ENCODE data around the gene DCLK1. TPM values are rescaled to one million over a fixed set of nuclear protein-coding genes. Genes with fewer than 3 reads are reported as not detected.
A peak's percentile ranks its signal among the peaks of the same experiment; 100 is the strongest.

Gene DCLK1
- total RNA-seq, 1 donor from 2014 or later = 22.6 TPM

DNA sequence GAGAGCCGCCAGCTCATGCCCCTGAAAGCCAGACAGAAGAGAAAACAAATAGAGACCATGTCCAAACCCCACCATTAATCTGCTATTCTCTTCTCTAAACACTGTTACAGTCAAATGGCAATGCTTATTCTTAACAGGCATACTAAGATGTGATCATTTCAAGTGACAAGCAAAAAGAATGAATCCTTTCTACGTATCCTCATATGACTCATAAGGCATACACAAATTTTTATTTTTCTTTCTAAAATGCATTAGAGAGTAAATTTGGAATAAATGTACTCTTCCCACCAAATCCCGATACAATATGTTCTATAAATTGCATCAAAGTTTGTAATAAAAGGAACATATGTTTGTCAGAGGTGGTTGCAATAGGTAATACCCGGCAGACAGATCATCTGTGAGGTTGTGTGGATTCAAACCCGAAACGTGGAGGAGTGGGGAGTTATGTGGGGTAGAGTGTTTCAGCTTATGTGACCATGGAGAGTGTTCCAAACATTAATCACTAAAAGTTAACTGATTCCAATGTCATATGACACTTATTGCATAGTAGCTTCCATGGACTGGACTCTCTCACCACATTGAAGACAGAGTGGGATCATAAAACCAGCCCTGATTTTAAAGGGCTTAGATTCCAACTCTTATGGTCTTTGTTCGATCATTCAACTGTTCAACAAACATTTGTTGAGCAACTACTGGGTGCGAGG is 213.1 kb downstream of the DCLK1 start:
- TF ChIP-seq, protein P1, sequence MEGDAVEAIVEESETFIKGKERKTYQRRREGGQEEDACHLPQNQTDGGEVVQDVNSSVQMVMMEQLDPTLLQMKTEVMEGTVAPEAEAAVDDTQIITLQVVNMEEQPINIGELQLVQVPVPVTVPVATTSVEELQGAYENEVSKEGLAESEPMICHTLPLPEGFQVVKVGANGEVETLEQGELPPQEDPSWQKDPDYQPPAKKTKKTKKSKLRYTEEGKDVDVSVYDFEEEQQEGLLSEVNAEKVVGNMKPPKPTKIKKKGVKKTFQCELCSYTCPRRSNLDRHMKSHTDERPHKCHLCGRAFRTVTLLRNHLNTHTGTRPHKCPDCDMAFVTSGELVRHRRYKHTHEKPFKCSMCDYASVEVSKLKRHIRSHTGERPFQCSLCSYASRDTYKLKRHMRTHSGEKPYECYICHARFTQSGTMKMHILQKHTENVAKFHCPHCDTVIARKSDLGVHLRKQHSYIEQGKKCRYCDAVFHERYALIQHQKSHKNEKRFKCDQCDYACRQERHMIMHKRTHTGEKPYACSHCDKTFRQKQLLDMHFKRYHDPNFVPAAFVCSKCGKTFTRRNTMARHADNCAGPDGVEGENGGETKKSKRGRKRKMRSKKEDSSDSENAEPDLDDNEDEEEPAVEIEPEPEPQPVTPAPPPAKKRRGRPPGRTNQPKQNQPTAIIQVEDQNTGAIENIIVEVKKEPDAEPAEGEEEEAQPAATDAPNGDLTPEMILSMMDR (IDR thresholded peaks at IDR 0.05) = no peak
- H3K4me3 ChIP-seq = peak overlapping the region; percentile 16 to 27
- no peaks in the 10 kb centered on the region for H3K27me3 ChIP-seq
- H3K9me3 ChIP-seq = no peaks in the 10 kb centered on the region
- no peaks in the 10 kb centered on the region for H3K36me3 ChIP-seq
- H3K4me1 ChIP-seq = no peaks in the 10 kb centered on the region
- no peak for DNase-seq (ENCODE audit: low spot score in 2 of 2)
- H3K27ac ChIP-seq = peak overlapping the region in 1 of 2 donors; percentile 0
- intact Hi-C loops (cut with DNase I) = no loop called here

DNA sequence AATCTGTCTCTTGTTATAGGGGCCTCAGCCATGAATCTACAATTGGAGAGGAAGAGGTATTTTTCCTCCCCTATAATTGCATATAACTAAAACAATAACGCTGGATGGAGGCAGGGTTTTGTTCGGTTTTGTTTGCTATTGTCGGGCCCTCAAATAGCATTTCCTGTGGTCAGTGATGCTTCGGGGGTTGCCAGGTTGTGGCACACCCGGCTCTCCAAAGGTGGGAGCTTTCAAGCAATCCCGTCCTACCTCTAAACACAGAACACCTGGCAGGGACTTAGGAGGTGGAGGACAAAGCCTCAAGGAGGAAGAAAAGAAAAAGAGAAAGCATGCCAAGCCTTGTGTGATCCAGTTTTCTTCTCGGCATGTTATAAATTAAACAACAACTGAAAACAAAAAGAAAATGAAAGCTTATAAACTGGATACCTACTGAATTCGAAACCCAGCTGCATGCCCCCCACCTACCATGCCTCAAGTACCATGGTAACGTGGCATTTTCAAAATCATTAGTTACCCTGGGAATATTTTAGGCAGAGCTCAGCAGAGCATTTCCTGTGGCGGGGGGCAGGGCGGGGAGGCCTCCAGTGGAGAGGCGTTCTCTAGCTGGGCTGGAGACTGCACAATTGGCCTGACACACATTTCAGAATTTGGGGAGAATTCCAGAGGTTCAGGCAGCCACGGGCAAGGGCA is 213.8 kb downstream of the DCLK1 start:
- TF ChIP-seq, protein P1 (IDR thresholded peaks at IDR 0.05) = no peak
- no peaks in the 10 kb centered on the region for H3K4me1 ChIP-seq
- no peak for DNase-seq (ENCODE audit: low spot score in 2 of 2)
- no peaks in the 10 kb centered on the region for H3K27me3 ChIP-seq
- no peaks in the 10 kb centered on the region for H3K9me3 ChIP-seq
- peak overlapping the region; percentile 16 to 27 for H3K4me3 ChIP-seq
- H3K36me3 ChIP-seq = no peaks in the 10 kb centered on the region
- intact Hi-C loops (cut with DNase I) = no loop called here
- peak overlapping the region in 1 of 2 donors; percentile 0 for H3K27ac ChIP-seq

DNA sequence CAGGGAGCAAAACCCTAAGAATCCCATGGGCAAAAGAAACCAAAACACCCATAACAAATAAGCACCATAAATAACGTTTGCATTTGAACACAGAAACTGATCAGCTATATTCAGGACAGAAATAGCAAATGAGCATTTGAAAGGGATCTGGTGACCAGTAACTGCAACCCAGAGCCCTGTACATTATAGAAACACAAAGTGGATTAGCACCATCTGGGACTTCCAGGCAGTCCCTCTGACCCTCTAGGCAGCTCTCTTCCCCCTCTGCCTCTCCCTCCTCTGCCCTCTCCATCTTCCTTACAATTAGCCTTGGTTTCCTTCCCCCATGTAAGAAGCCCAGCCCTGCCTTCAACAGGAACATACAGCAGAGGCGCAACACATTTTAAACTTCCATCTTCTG is 215.0 kb downstream of the DCLK1 start:
- Histone ChIP-seq H3K27ac (no peak overlapping the region), H3K27me3 (no peaks in the 10 kb centered on the region), H3K9me3 (no peaks in the 10 kb centered on the region), H3K4me1 (no peaks in the 10 kb centered on the region), H3K36me3 (no peaks in the 10 kb centered on the region), H3K4me3 (no peak overlapping the region)
- no peak for DNase-seq (ENCODE audit: low spot score in 2 of 2)
- TF ChIP-seq, protein P1 (IDR thresholded peaks at IDR 0.05) = no peak
- intact Hi-C loops (cut with DNase I) = no loop called here

DNA sequence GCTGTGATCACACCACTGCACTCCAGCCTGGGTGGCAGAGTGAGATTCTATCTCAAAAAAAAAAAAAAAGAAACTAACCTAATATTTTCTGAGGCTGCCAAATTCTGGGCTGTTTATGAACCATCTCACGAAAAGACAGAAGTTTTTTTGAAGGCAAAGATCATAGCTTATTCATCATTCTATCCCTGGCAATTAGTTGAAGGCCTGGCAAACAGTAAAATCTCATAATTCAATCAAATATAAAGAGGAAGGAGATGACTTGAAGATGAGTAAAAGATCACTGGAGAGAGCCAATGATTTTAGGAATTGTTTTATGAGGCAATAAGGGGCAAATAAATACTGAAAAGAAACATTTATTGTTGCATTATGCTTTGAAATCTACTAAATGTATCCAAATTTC is 216.5 kb downstream of the DCLK1 start:
- H3K36me3 ChIP-seq = no peaks in the 10 kb centered on the region
- no peak overlapping the region for H3K27ac ChIP-seq
- H3K4me1 ChIP-seq = no peaks in the 10 kb centered on the region
- no peaks in the 10 kb centered on the region for H3K27me3 ChIP-seq
- TF ChIP-seq, protein P1 (IDR thresholded peaks at IDR 0.05) = no peak
- DNase-seq (ENCODE audit: low spot score in 2 of 2) = no peak
- H3K9me3 ChIP-seq = no peaks in the 10 kb centered on the region
- intact Hi-C loops (cut with DNase I) = no loop called here
- no peak overlapping the region for H3K4me3 ChIP-seq

DNA sequence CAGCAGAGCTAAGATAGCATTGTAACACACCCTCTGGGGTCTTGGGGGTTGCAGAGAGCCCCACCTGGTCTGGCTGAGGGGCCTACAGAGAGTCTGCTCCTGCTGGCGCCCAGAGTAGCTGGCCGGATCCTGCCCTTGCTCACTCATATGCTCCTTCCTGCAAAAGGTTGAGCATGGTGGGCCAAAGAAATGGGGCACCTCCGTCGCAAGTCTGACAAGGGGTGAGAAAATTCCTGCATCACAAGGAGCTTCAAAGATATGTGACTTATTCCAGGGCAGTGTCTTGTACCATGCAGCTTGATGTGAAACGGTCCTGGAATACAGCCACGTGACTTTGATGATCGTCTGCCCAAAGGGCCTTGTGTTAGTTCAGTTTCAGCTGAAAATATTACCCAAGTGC is 218.3 kb downstream of the DCLK1 start:
- Histone ChIP-seq H3K27me3 (no peaks in the 10 kb centered on the region), H3K4me1 (no peaks in the 10 kb centered on the region), H3K27ac (no peak overlapping the region), H3K36me3 (no peaks in the 10 kb centered on the region), H3K4me3 (no peak overlapping the region), H3K9me3 (no peaks in the 10 kb centered on the region)
- no peak for DNase-seq (ENCODE audit: low spot score in 2 of 2)
- intact Hi-C loops (cut with DNase I) = no loop called here
- TF ChIP-seq, protein P1 (IDR thresholded peaks at IDR 0.05) = no peak

Data from ascending aorta (tissue), 2 donors.